Cardiac fibroblast (primary cell): ENCODE results near the gene MUC5B.
A peak's percentile ranks its signal among the peaks of the same experiment; 100 is the strongest.

ENCODE experiments used
- DNase-seq, 2 donors: peaks; one replicate each; pipeline versions ENCODE4 v3.0.0 to v3.0.0-alpha.2; 2010; ENCODE audit warnings: low read depth in 2 of 2
- H3K4me3 ChIP-seq, 2 donors: replicated peaks in 1 of 2; 1 replicate in 1 of 2; 2 replicates in 1 of 2; pipeline ENCODE4 v1.5.1; 2011; ENCODE audit warnings: low read depth in 2 of 2, low read length in 2 of 2, mild to moderate bottlenecking in 2 of 2, moderate library complexity in 1 of 2
- CTCF ChIP-seq: IDR thresholded peaks from one replicate; pipeline ENCODE4 v1.5.1; 2011; ENCODE audit warnings: low read depth, mild to moderate bottlenecking, low read length, inconsistent platforms

The MUC5B gene

DNA sequence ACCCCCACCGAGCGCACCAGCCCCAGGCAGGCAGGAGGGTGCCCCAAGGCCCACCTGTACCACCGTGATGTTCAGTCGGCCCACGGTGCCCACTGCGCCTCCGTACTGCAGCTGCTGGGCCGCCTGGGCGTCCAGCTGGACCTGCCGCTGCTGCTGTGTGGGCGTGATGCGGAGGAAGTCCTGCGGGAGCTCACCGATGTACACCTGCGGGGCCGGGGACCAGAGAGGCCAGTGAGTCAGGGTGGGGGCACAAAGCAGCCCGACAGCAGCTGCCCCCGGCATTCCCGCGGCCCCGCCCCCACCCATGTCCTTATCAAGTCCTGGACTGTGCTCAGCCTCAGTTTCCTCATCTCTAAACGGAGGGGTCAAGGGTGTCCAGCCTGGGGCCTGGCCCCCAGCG is 72.7 kb downstream of the MUC5B start:
- no peak overlapping the region for H3K4me3 ChIP-seq
- no peak for TF ChIP-seq CTCF
- DNase-seq, result no peak

- DNase-seq, result no peak
- TF ChIP-seq CTCF, result no peak
These were observed 73.4 kb downstream of the MUC5B start for GRCh38 chr11:1296287-1296686.

GRCh38 chr11:1297011-1297575 is 74.2 kb downstream of the MUC5B start:
- no peak overlapping the region for H3K4me3 ChIP-seq
- TF ChIP-seq CTCF, result no peak
- DNase-seq, result no peak

More at GRCh38 chr11:1296287-1296686, 73.4 kb downstream of the MUC5B start:
- no peak overlapping the region for H3K4me3 ChIP-seq

DNA sequence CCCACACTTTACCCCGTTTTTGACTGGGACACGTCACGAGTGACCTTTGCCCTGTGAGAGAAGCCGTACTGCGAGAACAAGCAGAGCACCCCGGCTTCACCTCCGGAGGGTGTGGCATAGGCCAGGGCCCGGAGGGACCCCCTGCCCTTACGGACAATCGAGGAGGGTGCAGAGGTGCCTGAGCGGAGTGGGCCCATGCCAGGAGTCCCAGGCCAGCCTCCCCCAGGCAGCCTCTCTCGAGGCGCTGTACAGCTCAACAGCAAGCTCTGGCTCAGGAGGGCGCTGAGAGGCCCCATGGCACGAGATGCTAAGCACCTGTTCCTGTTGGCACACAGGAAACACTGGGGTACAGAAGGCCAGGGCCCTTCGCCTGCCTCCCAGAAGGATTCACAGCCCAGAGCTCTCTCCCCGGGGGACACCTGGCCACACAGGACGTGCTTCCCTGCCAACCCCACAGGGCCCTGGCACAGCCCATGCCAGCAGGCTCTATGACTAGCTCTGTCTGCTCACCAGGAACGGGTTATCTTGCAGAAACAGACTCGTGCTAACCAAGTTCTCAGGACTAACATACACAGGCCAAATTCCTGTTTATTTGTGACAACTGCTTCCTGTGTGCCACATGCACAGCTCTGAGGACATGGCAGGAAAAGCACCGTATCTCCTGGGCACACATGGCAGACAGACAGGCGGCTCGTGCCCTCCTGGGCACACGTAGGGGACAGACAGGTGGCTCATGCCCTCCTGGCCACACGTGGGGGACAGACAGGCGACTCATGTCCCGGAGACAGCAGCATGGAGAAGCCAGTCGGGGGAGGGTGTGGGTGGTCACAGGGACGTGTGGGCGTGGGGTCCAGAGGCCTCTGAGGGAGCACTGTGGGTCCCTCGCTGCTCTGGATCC is 75.0 kb downstream of the MUC5B start:
- H3K4me3 ChIP-seq, result no peak overlapping the region
- no peak for TF ChIP-seq CTCF
- no peak for DNase-seq

- no peak for TF ChIP-seq CTCF
- no peak overlapping the region for H3K4me3 ChIP-seq
- DNase-seq, result peak; percentile 81 to 83
These were observed 76.0 kb downstream of the MUC5B start for GRCh38 chr11:1298695-1299492.

GRCh38 chr11:1299621-1300020 is 76.8 kb downstream of the MUC5B start:
- no peak overlapping the region for H3K4me3 ChIP-seq
- TF ChIP-seq CTCF, result no peak
- no peak for DNase-seq
